Skin of body (tissue), 2 donors: ENCODE data around the gene METRN. TPM values are rescaled to one million over a fixed set of nuclear protein-coding genes. Genes with fewer than 3 reads are reported as not detected.
"Not testable (repeated sequence)": the region's sequence is repeated elsewhere in the genome, so short reads cannot be mapped to it uniquely, and the experiment has no call there.

ENCODE experiments used
- DNase-seq: peaks from one replicate; lab custom pipeline; 2025; lab: John Stamatoyannopoulos, UW
- total RNA-seq: library from RNA; depleted of rRNA; stranded (reverse); fragments of >200 nt; gene quantifications from one replicate; pipeline ENCODE4 v1.2.3, GENCODE V29; 2014

METRN gene
- total RNA-seq, 1 donor from 2014 or later = 6.2 TPM

DNA sequence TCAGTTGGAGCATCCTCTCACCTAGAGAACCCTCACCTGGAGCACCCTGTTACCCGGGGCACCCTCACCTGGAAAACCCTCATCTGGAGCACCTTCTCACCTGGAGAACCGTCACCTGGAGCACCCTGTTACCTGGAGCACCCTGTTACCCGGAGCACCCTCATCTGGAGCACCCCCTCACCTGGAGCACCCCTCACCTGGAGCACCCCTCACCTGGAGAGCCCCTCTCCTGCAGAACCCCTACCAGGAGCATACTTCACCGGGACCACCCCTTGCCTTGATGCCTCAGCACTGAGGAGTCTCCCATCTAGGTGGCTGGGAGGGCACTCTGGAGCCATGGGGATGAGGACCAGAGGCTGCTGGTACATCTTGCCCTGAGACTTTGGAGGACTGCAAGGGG is 6.0 kb upstream of the METRN start:
- DNase-seq = no peak

DNA sequence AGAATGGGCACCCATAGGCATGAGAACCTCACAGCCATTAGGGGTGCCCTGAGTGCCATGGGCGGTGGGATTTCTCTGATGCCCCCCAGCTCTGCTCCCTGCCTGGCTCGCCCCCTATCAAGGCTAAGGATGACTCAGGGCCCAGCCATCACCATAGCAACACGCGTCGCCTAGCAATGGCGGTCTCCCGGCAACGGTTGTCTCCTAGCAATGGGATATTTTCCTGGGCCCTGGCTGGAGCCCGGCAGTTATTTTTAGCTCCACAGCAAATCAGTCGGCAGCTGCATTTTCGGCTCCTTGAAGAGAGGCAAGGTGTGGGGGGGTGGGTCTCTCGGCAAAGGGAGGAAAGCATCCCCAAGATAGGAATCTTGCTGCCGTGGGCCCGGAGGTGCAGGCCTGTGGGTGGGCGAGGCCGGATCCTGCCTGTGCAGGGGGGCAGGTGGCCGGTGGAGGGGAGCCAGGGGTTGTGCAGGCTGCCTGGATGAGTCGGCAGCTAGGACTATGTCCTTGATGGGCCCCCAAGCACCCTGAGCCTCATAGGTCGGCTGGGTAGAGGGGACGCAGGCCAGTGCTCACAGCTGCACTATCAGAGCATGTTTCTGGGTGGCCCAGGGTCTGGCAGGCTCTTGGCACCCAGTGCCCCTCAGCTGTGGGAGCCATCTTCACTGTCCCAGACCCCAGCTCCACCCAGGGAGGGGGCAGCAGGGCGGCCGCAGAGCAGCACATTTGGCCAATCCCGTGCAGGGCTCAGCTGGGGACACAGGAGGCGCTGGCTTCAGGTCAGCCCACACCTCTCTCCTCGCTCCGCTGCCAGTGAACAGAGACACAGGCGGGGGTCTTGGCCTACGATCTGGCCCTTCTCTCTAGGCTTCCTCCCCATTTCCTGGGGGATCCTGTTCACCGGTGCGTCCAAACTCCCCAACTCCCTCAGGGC is 5.1 kb upstream of the METRN start:
- peak; percentile 15 for DNase-seq

DNA sequence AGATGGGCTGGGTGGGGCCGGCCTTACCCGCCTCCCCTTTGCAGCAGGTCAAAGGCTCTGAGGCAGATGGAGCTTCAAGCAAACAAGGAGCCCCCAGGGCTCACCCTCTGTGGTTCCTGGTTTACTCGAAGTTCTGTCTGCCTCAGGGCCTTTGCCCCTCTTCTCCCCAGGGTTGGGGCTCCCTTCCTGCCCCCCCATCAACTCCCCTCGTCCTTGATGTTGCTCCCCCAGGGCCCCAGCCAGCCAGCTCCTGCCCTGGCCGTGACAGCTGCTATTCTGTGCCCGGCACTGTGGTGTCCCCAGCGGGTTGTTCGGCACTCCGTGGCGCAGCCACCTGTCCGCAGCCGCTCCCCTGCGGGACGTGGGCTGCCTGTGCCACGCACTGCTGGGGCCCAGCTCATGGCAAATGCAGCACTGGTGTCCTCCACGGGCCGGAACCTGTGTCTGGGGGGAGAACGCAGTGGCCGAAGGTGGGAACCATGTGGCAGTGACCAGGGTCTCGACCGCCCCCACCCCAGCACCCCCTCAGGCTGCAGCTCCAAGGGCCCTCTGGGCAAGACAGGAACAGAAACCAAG is 4.3 kb upstream of the METRN start:
- no peak for DNase-seq

DNA sequence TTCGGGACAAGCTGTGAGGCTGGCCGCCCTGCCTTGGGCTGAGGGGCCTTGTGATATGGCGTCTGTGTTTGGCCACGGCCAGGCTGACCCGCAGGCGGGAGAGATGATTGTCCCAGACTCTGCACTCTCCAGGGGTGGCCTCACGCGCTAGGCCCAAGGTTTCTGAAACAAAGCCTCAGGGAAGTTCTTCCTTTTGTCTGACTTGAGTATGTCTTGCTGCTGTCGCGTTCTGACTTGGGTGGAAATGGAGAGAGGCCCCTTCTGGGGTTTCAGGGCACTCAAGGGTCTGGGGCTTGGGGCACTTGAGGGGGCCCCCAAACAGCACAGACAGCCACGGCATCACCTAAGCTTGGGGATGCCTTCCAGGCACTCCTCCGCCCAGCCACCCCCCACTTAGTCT is 3.8 kb upstream of the METRN start:
- no peak for DNase-seq

DNA sequence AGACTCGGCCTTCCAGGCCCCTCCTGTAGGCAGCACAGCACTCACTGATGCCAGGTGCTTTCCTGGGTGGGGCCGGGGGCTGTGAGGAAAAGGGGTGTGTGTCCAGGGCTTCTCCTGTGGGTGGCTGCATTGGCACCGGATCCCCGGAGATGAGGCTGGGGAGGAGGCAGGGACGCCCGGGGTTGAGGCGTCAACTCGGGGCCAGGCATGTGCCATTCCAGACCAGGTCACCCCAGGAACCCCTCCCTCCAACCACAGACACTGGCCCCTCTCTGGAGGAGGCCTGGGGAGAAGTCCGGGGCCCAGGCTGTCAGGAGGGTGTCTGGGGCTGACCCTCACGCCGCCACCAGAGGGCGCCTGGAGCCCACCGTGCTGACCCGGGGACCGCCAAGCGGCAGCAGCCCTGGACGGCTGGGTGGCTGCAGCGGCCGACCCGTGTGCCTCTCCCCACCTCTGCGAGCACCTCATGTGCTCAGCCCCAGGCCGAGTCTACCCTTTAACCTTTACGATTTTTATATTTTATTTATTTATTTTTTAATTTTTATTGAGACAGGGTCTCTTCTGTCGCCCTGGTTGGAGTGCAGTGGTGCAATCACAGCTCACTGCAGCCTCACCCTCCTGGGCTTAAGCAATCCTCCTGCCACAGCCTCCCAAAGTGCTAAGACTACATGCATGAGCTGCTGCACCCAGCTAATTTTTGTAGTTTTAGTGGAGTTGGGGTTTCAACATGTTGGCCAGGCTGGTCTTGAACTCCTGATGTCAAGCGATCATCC is 3.2 kb upstream of the METRN start:
- peak; percentile 14 for DNase-seq

DNA sequence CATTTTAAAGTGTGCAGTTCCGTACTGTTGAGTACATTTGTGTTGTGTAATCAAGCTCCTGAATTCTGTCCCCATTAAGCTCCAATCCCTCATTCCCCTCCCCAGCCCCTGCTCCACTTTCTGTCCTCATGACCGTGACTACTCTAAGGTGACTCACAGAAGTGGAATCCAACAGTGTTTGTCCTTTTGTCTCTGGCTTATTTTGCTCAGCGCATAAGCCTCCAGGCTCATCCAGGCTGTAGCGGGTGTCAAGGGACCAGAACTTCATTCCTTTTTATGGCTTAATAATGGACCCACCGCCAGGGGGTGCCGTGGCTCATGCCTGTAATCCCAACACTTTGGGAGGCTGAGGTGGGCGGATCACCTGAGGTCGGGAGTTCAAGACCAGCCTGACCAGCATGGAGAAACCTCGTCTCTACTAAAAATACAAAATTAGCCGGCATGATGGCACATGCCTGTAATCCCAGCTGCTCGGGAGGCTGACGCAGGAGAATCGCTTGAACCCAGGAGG is 2.1 kb upstream of the METRN start:
- DNase-seq = not testable (repeated sequence)

DNA sequence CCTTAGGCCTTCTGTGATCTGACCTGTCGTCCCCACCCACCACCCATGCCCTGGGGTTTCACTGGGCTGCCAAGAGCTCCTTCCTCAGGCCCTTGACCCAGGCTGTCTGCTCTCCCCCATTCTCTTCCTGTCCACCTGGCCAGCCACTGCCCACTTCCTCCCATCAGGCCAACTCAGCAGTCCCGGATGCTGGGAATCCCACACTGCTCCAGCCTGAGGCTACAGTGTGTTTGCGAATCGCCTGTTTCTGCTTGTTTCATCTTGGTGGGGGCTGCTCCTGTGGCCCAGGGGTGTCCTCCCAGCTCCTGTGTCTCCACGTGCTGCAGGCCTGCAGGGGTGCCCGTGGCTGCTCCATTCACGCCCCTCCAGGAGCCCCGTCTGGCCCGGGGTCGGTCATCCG is 839 bp upstream of the METRN start:
- no peak for DNase-seq

DNA sequence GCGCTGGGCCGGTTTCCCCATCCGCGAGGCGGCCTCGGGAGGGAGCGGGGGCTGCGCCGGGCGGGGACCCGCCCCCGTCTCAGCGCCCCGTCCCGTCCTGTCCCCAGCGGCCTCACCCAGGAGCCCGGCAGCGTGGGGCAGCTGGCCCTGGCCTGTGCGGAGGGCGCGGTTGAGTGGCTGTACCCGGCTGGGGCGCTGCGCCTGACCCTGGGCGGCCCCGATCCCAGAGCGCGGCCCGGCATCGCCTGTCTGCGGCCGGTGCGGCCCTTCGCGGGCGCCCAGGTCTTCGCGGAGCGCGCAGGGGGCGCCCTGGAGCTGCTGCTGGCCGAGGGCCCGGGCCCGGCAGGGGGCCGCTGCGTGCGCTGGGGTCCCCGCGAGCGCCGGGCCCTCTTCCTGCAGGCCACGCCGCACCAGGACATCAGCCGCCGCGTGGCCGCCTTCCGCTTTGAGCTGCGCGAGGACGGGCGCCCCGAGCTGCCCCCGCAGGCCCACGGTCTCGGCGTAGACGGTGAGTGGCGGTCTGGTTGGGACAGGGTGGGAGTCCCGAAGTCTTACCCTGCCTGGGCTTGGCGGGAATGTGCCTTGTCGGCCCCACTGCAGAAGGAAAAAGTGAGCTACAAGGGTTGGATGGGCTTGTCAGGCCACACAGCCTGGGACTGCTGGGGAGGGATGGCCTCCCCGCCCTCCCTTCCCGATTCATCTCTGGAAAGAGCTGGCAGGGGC is 720 bp downstream of the METRN start:
- no peak for DNase-seq

DNA sequence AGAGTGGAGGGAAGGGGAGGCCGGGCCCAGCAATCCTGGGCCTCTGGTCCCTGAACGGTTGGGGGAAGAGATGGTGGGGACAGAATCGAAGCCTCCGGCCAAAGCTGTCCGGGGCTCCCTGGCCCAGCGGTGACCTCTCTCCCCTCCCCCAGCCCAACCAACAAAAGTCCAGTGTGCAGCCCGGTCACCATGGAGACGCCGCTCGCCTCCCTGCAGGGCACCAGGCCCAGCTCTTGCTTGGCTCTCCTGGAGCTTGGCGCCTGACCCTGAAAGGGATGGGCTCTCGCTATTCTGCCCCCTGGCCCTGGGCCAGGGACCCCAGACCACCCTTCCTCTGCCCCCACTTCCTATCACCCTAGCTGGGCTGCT is 1.3 kb downstream of the METRN start:
- DNase-seq = no peak

DNA sequence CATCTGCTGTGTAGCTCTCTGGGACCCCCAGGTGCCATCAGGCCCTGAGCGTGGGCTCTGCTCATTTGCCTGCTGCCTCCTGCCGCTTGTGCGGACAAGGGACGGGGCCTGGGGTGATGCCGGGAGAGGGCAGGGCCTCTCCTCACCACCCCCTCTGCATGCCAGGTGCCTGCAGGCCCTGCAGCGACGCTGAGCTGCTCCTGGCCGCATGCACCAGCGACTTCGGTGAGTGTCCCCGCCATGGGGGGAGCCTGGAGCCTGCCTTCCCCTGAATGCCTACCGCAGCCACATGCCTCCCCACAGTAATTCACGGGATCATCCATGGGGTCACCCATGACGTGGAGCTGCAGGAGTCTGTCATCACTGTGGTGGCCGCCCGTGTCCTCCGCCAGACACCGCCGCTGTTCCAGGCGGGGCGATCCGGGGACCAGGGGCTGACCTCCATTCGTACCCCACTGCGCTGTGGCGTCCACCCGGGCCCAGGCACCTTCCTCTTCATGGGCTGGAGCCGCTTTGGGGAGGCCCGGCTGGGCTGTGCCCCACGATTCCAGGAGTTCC is 1.9 kb downstream of the METRN start:
- no peak for DNase-seq

DNA sequence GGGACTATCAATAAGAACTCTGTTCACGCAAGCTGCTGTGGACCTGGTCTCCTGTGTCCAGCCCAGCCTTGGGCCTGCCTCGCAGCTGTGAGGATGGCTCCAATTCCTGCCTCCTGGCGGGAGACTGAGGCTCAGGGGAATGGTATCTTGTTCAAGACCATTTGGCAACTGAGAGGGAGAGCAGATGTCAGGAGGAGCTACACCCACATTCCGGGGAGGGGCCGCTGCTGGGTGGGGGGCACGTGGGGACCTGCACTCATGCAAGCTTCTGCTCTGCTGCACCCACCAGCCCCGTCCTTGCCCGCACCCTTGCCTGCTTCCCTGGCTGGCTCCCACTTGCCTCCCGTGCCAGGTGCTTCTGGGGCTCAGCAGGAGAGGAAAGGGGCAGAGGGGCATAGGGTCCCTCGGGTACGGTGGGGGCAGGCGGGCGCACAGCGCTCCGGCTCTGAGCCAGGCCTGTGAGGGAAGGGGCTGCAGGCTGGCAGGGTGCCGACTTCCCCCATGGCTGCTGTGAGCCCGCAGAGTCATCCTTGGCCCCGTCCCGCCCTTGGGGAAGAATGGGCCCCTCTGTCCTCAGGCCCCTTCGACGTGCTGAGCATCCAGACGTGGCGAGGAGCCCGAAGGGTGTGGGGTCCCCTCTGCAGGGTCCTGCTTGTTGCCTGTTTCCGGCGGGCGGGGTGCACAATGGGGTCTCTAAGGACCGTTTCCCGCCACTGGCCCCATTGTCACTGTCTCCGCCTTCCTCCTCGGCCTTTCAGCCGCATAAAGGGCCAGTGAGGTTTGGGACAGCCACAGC is 2.7 kb downstream of the METRN start:
- no peak for DNase-seq

DNA sequence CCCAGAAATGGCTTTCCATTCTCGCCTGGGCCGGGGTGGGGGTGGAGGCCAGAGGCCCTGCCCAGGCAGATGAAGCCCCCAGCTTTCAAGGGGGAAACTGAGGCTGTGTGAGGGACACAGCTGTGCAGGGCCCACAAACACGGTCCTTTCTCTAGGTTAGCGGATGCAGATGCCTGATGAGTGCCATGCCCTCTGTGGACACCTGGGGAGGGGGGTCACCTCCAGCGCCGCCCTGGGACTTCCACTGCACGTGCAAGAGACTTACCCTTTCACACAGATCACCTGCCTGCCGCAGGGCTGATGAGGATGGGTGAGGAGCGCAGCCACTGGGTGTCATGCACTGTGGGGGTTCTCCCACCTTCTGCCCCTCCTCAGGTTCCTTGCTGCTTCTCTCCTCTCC is 3.5 kb downstream of the METRN start:
- DNase-seq = no peak

DNA sequence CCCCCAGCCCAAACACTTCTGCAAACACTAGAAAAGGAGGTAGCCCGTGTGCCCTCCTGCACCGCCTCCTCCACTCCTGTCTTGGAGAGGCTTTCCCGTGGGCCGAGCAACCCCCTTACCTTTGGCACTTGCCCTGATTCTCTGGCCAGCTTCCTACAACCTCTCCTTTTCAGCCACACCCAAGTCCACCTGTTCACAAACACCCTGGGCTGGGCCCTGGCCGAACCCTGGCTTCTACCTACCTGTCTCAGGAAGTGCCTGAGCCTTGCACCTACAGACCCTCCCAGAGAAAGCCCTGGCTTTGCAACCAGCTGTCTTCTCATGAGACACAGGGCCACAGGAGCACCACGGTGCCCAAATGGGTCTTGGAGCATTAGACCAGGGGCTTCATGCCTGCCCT is 4.0 kb downstream of the METRN start:
- no peak for DNase-seq

DNA sequence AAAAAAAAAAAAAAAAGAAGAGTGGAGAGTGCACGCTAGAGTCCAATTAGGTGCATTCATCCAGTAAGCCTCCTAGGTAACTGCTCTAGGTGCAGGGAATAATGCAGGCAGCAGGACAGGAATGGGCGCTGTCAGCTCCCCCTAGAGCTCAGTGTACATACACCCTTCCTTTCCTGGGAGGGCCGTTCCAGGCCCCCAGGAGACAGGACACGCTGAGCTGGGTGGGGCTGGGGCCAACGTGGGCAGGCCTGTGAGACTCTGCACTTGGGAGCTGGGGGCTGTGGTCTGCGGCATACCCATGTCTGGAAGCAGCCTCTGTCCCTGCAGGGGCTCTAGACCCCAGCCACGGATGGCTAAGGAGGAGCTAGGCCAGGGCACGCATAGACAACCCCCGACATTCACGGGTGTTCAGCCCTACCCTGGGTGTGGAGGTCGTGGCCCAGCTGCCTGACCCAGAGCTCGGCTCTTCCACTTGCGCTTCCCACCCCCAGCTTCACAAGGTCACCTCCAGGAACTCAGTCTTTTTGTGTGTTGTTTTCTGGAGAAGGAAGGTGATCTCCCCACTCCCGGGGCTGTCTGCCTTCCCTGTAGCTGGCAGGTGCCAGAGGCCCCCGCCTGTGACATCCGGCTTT is 5.0 kb downstream of the METRN start:
- DNase-seq = no peak

DNA sequence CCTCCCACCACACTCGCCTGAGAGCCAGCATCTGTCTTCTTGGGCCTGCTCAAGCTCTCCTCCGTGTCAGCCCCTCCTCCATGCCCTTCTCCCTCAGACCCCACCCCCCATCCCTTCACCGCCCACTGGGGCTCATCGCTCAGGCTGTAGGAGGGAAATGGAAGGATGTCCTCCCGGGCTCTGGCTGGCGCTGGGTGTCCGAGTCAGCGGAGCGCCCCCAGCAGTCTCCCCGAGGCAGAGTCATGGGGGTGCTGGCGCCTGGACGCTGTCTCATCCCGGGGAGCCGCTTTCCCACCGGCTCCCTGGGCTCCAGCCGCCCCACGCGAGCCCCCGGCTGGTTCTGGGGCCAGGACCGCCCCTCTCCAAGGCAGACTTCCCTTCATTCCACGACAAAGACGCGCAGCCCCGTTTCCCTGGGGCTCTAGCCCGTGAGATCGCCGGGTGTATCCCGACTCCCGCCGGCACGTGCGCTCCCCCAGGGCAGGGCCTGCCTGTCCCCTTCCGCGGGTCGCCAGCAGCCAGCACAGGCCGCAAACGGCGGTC is 5.6 kb downstream of the METRN start:
- peak; percentile 72 for DNase-seq

DNA sequence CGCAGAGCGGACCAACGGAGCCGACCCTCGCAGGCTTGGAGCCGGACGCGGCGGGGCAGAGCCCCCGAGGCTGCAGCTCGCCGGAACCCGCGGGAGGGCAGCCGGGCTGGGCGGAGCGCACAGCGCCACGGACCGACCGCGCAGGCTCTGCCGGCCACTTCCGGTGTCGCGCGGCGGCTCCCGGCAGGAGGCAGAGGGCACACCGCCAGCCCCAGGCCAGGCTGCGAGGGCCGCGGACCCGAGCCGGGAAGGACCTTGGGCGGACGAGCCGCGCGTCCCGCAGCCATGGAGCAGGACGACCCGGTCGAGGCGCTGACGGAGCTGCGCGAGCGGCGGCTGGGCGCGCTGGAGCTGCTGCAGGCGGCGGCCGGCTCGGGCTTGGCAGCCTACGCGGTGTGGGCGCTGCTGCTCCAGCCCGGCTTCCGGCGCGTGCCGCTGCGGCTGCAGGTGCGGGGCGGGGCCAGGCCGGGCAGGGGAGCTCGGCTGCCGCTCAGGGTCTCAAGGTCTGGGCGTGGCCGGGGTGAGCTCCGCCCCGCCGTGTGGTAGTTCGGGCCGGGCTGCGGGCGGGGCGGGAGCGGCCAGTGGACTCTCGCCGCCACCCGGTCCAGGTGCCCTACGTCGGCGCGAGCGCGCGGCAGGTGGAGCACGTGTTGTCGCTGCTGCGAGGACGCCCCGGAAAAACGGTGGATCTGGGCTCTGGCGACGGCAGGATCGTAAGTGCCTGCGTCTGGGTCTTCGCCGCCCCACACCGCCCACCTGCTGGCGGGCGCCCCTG is 6.3 kb downstream of the METRN start, which contains the start of gene ANTKMT:
Gene ANTKMT (plus strand): TSS at position 157 of the 775 bp plus-strand sequence. CDS start 129 bp downstream, at position 286.
- DNase-seq = peak; percentile 46

DNA sequence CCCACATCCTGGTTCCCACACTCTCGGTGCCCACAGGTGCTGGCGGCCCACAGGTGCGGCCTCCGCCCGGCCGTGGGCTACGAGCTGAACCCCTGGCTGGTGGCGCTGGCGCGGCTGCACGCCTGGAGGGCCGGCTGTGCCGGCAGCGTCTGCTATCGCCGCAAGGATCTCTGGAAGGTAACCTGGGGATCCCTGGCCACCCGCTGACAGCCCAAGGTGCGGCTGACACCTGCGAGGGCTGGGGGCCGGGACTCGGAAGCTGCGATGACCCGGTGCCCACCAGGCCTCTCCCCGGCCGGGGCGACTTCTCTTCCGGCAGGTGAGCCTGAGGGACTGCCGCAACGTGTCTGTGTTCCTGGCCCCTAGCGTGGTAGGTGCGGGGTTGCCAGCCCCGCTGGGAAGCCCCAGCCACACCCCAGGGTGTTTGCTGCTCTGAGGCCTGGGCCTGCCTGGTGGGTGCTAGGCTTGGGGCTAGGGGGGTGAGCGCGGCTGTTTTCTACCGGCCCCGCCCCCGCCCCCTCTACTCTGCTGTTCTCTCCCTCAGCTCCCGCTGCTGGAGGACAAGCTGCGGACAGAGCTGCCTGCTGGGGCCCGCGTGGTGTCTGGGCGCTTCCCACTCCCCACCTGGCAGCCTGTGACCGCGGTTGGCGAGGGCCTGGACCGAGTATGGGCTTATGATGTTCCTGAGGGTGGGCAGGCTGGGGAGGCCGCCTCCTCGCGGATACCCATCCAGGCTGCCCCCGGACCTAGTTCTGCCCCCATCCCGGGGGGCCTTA is 7.0 kb downstream of the METRN start:
- DNase-seq = no peak
